GM19351 (cell line): ENCODE data around the gene DCAF6.

ENCODE experiments used
- ATAC-seq: cut with Tn5 transposase; IDR thresholded peaks from one replicate; pipeline ENCODE4 v1.9.1; 2021; ENCODE audit warnings: mild to moderate bottlenecking, moderate library complexity; ENCODE audit not compliant: unreplicated experiment

The DCAF6 gene

GRCh38 chr1:168082008-168082876 is 145.8 kb downstream of the DCAF6 start:
- peak; percentile 91 for ATAC-seq

- no peak for ATAC-seq
Observed at GRCh38 chr1:168083456-168084325, 147.2 kb downstream of the DCAF6 start.

DNA sequence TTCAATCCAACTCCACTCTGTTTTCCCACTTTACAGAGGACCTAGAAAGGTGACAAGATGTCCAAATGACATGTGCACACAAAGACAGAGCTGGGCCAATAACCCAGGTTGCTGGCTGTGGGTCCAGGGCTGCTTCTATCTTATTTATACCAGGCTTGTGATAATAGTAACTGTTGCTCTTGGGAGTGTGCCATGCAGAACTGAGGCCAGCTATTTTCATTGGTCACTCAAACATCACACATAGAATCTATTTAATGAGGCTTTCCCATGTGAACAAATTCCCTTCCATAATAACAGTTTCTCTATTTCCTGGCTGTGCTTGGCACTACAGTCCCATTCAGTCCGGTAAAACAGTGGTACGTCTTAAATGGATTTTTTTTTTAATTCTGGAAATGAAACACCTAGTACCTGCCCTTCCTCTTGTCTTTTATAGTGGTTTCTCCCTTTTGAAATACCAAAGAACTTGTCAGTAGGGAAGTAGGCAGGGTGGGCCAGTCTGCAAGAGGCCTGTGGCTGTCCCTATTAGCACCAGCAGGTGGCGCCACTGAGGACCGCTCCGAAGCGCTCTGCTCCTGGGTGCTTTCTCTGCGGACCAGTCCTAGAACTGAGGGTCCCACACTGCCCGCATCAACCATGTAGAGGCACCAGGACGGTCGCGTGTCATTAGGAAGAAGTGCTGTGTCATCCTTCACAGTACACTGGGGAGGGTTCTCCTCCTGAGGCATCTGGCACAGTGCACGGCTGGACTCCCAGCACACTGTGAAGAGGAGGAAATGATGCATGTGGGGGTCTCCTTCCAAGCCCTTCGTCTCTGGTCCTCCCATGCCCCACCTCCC is 148.1 kb downstream of the DCAF6 start:
- peak; percentile 70 for ATAC-seq

DNA sequence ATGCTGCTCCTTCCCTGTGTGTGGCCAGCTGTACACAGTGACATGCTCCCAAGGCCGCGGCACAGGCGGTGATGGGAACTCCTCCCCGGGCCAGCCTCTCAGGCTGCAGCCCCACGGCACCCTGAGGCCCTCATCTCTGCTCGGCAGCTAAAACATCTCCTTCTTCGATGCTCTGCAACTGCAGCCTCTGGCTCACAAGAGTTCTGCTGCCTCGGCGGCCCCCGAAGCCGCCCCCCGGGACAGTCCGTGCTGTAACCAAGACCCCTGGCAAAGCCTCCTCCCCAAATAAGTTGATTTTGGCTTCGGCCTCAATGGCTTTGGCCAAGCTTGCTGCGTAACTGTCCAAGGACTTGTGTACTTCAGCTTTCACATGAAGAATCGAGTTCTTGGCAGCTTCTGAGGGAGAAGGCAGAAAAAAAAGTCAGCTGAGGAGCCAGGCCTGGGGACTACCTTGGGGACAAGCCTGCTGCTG is 149.0 kb downstream of the DCAF6 start:
- no peak for ATAC-seq

- ATAC-seq: no peak
Observed at GRCh38 chr1:168086438-168086837, 150.0 kb downstream of the DCAF6 start.

GRCh38 chr1:168087696-168088095 is 151.2 kb downstream of the DCAF6 start:
- no peak for ATAC-seq

DNA sequence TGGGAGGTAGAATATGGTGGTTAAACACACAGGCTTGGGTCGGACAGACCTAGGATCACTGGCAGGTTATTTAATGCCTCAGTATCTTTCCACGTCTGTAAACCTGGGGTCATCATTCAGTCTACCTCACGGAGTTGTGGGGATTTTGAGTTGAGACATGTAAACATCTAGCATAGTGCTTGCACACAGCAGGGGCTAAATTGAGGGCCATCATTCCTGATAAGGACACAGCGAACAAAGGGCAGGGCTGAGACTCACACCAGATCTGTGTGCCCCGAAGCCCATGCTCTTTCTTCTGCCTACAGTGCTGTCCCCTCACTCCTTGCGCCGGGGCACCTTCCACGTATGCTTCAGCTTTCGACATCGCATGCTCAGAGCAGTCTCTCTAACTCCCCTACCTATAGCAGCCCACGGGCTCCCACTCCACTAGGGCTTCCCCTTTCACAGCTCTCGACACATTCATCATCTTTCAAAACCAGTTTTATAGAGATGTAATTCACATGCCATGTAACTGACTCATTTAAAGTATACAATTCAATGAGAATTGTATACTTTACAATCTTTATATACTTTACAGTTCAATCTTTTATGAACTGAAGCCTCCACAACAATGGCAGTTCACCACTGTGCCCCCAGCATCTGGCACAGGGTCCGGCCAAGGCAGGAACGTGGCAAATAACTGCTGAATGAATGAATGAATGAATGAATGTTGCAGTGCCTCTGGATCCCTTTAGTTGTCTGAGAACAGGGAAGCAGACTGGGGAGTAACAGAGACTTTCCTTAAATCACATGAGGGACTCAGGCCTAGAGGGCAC is 152.2 kb downstream of the DCAF6 start:
- ATAC-seq: no peak

GRCh38 chr1:168089326-168089978 is 153.0 kb downstream of the DCAF6 start:
- no peak for ATAC-seq

- no peak for ATAC-seq
Observed at GRCh38 chr1:168089979-168090337, 153.5 kb downstream of the DCAF6 start.

- ATAC-seq: no peak
Observed at GRCh38 chr1:168090395-168090794, 153.9 kb downstream of the DCAF6 start.

DNA sequence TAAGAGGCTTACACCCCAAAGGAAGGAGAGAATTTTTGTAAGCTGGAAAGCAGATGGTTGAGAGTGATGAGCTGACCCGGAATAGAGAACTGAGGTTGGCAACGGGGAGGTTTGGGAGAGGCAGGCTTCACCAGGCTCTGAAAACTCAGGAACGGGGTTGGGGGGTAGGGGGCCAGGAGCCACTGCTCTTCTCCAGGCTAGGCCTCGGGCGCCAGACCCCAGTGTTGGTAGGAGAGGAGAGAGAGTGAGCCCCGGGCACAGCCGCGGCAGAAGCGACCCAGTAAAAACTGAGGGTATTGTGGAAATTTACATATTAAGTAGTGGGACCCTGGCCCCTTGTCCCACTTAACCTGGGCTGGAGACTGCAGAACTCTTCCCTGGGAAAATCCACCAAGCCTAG is 154.6 kb downstream of the DCAF6 start:
- no peak for ATAC-seq

GRCh38 chr1:168091720-168092550 is 155.5 kb downstream of the DCAF6 start:
- ATAC-seq: no peak

GRCh38 chr1:168092566-168093355 is 156.3 kb downstream of the DCAF6 start:
- ATAC-seq: no peak

GRCh38 chr1:168093616-168094015 is 157.1 kb downstream of the DCAF6 start:
- no peak for ATAC-seq

DNA sequence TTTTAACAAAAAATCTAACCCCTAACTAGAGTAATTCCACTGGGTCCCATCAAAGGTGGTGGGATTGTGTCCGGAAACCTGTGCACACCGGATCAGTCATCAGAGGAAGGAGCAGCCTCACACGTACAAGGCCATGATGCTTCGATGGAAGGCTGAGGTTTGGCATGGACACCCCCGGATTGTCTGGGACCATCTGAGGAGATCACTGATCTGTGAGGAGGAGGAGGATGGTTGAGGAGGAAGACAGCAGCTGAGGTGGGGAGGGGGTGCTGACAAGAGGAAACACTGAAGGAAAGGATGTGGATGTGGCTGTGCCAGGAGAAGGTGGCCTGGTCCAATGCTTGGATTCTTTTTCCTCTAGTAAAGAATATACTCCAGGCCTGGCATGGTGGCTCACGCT is 159.0 kb downstream of the DCAF6 start:
- ATAC-seq: no peak

DNA sequence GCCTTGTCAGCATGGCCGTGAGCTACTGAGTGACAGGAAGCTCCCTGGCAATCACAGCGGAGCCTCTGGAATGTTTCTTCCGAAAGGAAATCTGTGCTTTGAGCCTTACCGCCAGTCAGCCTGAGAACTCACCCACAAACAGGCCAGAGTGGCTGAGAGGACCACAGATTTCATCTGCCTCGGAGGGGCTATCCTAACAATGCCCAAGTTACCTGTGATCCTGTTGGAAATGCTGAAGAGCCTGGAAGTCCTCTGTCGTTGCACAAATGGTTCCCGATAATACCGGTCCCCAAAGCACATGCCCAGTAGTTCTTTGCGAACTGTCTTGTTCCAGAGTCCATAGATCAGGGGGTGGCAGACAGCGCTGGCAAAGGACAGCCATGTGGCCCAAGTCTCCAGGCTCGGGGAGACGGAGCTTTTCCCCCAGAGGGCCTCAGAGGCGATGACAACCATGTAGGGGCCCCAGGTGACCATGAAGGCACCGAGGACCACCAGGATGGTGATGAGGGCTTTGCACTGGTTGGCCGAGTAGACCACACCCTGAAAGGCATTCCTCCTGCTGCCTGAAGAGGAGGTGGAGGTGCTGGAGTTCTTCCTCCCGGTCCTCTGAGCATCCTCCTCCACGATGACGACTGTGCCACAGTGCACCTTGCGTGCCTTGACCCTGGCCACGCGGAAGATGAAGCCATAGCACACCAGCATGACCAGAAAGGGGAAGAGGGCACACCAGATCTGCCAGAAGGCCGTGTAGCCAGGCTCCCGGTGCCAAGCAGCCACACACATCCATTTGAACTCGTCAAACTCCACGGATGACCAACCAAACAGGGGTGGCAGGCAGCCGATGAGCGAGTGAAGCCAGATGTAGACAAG is 160.0 kb downstream of the DCAF6 start:
- ATAC-seq: no peak

GRCh38 chr1:168097921-168098528 is 161.5 kb downstream of the DCAF6 start:
- ATAC-seq: no peak
